ENCODE measurements around the gene PRSS21. TPM values are rescaled to one million over a fixed set of nuclear protein-coding genes. Genes with fewer than 3 reads are reported as not detected.

The PRSS21 gene
- total RNA-seq, 1 donor from 2014 or later: 26.5 TPM

- Histone ChIP-seq H3K4me1 (peaks cover 9% of the 10 kb centered on the region), H3K9me3 (no peaks in the 10 kb centered on the region), H3K27me3 (ENCODE audit: low read depth) (peaks cover 62% of the 10 kb centered on the region), H3K27ac (no peak within 1 kb of the TSS), H3K36me3 (no peaks in the 10 kb centered on the region), H3K4me3 (no peak within 1 kb of the TSS)
- peak; percentile 28 for DNase-seq
- intact Hi-C loops (cut with DNase I): no loop called here
- TF ChIP-seq, protein P1, sequence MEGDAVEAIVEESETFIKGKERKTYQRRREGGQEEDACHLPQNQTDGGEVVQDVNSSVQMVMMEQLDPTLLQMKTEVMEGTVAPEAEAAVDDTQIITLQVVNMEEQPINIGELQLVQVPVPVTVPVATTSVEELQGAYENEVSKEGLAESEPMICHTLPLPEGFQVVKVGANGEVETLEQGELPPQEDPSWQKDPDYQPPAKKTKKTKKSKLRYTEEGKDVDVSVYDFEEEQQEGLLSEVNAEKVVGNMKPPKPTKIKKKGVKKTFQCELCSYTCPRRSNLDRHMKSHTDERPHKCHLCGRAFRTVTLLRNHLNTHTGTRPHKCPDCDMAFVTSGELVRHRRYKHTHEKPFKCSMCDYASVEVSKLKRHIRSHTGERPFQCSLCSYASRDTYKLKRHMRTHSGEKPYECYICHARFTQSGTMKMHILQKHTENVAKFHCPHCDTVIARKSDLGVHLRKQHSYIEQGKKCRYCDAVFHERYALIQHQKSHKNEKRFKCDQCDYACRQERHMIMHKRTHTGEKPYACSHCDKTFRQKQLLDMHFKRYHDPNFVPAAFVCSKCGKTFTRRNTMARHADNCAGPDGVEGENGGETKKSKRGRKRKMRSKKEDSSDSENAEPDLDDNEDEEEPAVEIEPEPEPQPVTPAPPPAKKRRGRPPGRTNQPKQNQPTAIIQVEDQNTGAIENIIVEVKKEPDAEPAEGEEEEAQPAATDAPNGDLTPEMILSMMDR (IDR thresholded peaks at IDR 0.05): no peak
- ATAC-seq: no peak
These were observed 29.6 kb upstream of the PRSS21 start, which contains the start of gene PRSS33 for GRCh38 chr16:2787406-2787805. Gene PRSS33 (minus strand): TSS chr16:2787560. CDS start chr16:2786547, 1,013 bp downstream.

GRCh38 chr16:2787961-2788360 is 29.1 kb upstream of the PRSS21 start:
- intact Hi-C loops (cut with DNase I): no loop called here
- no peaks in the 10 kb centered on the region for H3K36me3 ChIP-seq
- ATAC-seq (no peak), DNase-seq (peak; percentile 13)
- peaks cover 62% of the 10 kb centered on the region for H3K27me3 ChIP-seq (ENCODE audit: low read depth)
- H3K27ac ChIP-seq: no peak overlapping the region
- TF ChIP-seq, protein P1 (IDR thresholded peaks at IDR 0.05): no peak
- peaks cover 9% of the 10 kb centered on the region for H3K4me1 ChIP-seq
- no peaks in the 10 kb centered on the region for H3K9me3 ChIP-seq
- H3K4me3 ChIP-seq: no peak overlapping the region

DNA sequence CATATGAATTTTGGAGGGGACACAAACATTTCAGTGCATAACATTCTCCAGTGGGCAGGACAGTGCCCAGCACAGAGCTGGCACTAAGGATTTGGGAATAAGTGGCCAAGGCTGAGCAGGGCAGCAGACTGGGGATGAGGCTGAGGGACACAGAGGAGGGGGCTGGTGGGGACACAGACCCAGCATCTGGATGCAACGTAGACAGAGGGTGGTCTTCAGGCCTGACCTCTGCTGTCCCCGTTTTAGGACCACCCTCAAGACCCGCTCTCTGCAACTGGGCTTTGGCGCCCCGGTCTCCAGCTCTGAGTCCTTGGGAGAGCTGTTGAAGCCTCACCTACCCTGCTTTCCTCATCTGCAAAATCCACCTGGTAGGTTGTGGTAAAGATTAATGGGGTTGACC is 26.4 kb upstream of the PRSS21 start:
- Histone ChIP-seq H3K27me3 (ENCODE audit: low read depth) (peaks cover 50% of the 10 kb centered on the region), H3K36me3 (no peaks in the 10 kb centered on the region), H3K4me3 (no peak overlapping the region), H3K4me1 (peaks cover 1% of the 10 kb centered on the region), H3K9me3 (no peaks in the 10 kb centered on the region), H3K27ac (no peak overlapping the region)
- ATAC-seq (no peak), DNase-seq (peak; percentile 14)
- intact Hi-C loops (cut with DNase I): no loop called here
- TF ChIP-seq, protein P1 (IDR thresholded peaks at IDR 0.05): no peak

DNA sequence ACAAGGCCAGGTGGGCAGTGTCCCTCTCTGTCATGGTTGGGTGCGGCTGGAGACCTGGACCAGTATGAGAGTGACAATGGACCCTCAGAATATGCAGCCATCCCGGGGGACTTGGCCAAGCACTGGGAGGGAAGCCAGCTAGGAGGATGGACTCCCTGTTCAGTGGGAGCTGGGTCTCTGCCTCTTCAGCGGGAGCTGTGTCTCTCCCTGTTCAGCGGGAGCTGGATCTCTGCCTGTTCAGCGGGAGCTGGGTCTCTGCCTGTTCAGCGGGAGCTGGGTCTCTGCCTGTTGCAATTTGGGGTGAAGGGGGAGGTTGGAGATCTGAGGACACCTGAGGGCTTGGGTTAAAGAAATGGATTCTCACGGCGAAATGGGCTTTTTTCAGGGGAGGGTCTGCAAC is 25.9 kb upstream of the PRSS21 start:
- intact Hi-C loops (cut with DNase I): no loop called here
- TF ChIP-seq, protein P1 (IDR thresholded peaks at IDR 0.05): no peak
- Histone ChIP-seq H3K27me3 (ENCODE audit: low read depth) (peaks cover 45% of the 10 kb centered on the region), H3K4me3 (no peak overlapping the region), H3K36me3 (no peaks in the 10 kb centered on the region), H3K27ac (no peak overlapping the region), H3K4me1 (no peaks in the 10 kb centered on the region), H3K9me3 (no peaks in the 10 kb centered on the region)
- no peak for ATAC-seq
- DNase-seq: peak; percentile 19

DNA sequence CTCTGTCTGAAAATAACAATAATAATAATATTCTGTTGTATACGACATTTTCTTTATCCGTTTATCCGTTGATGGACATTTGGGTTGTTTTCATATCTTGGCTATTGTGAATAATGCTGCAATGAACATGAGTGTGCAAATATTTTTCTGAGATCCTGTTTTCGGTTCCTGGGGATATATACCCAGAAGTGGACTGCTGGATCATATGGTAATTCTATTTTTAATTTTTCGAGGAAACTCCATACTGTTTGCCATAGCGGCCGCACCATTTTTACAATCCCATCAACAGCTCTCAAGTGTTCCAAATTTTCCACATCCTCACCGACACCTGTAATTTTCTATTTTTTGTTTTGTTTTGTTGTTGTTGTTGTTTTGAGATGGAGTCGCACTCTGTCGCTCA is 24.1 kb upstream of the PRSS21 start:
- H3K4me3 ChIP-seq: no peak overlapping the region
- peaks cover 35% of the 10 kb centered on the region for H3K27me3 ChIP-seq (ENCODE audit: low read depth)
- no peak for ATAC-seq
- TF ChIP-seq, protein P1 (IDR thresholded peaks at IDR 0.05): no peak
- no peaks in the 10 kb centered on the region for H3K9me3 ChIP-seq
- no peaks in the 10 kb centered on the region for H3K4me1 ChIP-seq
- H3K36me3 ChIP-seq: no peaks in the 10 kb centered on the region
- H3K27ac ChIP-seq: no peak overlapping the region
- intact Hi-C loops (cut with DNase I): no loop called here
- no peak for DNase-seq
